Fibroblast of skin of right quadriceps (primary cell): ENCODE results near the gene IKZF2.

ENCODE experiments used
- DNase-seq: peaks from one replicate; pipeline ENCODE4 v3.0.0-alpha.2; 2013

The IKZF2 gene

DNA sequence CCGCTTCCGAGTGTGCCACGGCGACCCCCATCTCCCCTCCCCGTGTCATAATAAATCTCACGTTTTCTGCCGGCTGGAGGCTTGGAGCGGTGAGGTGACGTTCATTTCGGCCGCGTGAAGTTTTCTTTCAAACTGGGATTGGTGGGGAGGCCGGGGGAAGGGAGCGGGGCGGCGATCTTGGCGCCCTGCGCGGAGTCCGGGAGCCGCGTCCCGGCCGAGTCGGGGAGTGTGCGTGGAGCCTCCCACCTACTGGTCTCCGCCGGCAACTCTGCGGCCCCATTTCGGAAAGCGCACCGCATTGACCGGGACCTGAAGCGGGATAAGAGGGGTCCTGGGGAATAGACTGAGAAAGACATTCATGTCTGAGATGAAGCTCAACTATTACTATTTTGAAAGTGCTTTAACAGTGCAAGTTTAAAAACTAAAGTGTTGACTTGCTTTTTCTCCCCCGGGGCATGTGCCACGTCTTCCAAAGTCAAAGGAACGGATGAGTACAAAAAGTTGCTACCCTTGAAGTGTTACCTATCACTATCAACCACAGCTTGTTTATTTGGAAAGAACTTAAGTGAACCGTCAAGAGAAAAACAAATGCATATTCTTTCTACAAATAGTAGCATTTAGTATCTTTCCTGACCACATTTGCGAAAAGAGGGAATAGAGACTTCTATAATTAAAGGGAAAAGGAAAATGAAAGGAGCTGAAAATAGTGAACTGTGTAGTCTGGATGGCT, 818 bp upstream of the IKZF2 start:
- peak; percentile 53 for DNase-seq

DNA sequence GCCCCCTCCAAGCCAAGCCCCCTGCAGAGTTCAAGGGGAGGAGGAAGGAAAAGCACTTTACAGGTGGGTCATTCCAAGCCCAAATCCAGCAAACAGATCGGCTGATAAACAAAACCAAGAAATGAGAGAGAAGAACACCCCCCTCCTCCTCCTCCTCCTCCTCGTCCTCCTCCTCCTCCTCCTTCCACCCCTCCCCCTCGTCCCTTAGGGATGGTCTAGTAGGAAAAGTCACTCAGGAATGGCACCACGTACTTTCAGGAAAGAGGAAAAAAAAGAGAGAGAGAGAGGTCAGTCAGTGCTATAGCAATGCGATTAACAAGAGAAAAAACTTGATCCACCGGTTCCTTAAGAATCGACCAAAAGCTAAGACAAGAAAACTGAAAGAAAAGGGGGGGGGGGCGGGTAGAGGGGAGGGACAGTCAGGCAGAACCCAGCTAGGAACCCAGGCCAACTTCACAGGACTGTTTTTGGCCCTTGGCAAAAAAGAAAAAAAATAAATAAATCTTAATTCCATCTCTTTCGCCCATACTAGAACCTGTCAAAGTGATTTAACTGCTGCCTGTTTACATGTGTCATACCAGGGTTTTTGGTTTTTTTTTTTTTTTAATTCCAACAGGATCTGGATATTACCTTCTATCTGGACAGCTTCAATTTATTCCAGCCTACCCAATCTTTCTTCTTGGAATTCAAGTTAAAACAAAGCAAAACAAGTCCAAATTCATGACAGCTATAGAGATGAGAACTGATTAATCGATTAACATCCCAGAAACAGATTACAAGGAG, 906 bp downstream of the IKZF2 start:
- no peak for DNase-seq

DNA sequence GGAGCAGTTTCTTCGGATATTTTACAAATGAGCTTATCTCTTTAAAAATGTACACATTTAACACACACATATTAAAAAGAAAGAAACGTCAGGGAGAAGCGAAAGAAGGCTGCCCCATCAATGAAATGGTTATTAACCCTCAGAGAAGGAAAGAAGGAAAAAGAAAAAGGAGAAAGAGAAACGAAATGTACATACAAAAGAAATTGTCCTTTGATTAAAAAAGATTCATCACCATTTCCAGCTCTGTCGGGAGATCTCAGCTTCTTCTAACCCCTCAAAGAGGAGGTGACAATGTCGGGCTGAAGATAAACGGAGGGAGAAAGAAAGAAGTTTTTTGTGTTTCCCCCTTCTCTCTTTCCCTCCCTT, 1.5 kb downstream of the IKZF2 start:
- DNase-seq = no peak

DNA sequence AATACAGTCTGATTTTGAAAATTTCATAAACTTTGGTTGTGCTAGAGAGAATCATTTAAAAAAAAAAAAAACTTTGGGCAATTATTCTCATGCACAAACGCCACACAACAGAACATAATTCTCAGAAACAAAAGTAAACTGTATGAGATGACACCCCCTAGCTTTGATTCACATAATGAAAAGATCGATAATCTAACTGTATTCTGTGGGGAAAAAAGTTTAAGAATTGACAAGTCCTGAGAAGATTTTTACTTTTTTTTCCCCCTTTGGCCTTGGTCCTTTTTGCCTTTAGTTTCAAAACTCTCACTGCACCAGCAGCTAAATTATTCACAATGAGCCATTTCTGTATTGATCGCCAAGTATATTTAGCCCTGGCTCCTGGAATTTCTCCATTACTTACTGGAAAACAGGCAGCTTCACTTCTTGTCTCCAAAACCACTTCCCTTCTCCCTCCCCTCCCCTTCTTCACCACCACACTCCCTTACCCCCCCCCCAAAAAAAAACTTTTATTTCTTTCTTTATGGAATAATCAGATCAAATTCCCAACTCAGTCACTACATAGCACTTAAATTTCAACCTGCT, 2.0 kb downstream of the IKZF2 start:
- DNase-seq = no peak

DNA sequence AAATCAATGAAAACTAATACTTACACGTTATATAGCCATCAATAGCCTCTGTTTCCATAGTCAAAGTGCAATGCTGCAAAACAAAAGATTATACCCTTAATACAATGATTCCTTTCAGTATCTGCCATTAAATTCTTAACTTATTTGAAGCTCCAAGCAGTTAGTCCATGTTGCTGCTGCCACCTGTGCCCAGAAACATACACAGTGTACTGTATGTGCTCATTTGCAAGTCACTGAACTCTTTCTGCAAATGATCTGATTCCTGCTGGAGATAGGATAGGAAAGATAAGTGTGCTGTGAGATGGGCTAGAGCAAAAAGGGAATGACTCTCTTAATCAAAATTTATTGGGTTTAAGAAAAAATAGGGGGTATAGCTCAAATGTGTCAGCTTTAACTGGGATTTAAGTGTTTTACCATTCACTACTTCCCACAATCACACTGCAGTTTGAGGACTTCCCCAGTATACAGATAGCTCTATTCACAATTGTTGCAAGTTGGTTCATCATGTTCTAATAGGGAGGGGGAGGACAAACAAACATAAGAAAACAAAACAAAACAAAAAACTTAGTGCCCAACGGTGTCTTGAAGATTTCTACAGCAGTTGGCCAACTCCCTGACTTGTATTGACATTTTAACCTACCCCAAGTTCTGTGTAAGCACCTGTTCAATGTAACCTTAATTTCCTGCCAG, 2.7 kb downstream of the IKZF2 start:
- DNase-seq = no peak

DNA sequence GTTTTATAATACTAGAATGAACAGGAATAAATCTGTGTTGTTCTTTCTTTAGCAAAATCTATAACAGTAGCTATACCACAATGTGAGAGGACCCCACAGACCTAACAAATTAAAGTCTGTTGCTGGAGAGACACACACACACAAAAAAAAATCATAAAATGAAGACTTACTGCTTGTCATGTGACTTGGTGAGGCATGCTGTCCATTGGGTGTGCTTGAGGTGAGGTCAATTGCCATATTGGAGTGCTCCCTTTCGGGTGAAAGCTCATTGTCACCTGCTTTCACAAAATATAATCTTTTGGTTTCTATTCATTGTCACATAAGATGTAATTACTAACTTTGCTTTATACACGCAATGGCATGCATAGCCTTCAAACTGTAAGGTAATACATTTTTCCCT, 3.9 kb downstream of the IKZF2 start:
- DNase-seq = no peak

DNA sequence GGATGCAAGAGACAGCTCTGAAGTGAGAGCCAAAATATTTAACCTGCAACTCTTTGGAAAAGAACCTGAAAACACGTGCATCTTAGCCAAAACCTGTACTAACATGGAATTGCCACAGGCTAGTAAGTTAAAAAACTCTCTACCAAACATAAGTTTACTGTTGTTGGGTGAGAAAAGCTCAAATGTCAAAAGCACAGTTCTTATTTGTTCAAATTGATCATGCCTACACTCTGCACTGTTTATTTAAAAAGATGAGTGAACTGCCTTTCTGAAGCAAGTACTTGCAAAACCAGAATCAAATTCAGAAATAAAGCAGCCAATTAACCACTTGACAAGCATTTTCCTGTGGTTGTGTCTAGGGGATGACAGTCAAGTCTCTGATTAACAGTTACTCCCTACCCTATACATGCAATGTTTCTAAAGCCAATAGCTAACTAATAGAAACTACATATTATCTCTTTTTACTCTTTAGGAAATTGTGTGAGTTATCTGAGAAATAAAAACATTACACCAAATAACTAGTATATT, 5.6 kb downstream of the IKZF2 start:
- no peak for DNase-seq

DNA sequence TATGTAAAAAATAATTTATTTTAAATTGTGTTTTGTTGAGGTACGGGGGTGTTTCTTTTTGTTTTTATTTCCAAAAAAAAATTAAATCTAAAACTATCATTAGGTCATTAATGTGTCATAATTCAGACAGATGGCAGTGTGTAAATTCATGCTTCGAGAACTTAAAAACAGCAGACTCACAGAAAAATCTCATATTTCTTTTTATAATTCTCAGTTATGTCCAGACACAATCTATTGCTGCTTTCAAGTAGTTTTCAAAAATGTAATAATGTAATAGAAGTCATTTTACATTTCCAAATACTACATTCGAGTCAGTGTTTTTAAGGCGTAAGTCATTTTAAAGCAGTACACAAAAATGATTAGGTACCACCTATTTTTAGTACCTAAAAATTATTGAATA, 14.3 kb downstream of the IKZF2 start:
- DNase-seq = no peak

DNA sequence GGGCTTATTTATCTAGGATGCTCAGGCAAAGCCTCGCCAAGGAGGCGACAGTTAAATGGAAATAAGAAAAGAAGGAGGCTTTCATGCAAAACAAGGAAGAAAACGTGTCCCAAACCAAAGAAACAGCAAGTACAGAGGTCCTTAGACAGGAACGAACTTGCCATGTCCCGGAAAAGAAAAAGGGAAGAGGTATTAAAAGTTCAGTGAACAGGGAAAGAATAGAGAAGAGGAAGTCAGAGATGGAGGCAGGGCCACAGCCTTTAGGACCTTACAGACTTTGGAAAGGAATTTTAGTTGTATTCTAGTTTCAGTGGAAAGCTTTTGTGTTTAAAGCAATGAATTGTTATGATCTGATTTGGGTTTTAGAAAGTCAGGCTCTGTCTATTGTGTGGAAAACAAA, 22.1 kb downstream of the IKZF2 start:
- no peak for DNase-seq

DNA sequence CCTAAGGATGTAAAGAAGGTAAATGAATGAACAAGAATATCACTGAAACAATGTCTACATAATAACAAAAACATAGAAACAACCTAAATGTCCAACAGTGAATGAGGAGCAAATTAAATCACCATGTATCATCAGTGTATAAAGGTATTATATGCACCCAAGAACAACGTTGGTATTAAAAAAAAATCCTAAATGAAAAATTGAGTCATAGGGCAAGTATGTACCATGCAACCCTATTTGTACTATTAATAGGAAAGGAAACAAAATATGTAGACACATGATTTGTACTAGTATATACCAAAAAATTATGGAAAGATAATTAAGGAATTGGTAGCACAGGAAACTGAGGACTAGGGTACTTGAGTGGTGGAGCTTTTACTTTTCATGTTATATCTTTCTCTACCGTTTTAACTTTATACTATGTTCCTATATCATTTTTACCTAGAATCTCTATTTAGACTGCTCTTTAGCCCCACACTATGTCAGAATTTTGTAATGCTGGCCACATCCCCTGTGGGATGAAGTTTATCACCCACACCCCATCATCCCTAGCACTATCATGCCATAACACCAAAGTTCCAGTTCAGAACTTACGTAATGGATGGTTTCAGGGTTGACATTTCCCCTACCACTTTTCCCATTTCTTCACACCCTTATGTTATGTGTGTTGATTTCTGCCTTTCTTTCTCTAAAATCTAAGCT, 25.6 kb downstream of the IKZF2 start:
- no peak for DNase-seq

DNA sequence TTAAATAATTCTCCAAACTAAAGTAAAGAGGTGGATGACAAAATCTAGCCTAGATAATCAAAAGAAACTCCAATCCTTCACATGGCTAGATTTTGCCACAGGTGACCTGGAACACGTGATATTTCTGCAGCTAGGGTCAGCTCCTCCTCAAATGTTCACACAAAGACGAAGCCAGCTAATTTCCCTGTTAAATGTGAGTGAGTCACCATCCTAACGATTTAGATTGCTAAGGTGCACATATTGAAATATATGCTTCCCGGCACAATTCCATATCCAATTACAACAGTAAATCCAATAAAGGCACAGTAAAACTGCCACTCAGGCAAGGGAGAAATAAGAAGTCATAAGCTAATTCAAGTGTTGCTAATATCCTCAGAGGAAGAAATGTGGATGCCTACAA, 28.7 kb downstream of the IKZF2 start:
- DNase-seq = no peak

DNA sequence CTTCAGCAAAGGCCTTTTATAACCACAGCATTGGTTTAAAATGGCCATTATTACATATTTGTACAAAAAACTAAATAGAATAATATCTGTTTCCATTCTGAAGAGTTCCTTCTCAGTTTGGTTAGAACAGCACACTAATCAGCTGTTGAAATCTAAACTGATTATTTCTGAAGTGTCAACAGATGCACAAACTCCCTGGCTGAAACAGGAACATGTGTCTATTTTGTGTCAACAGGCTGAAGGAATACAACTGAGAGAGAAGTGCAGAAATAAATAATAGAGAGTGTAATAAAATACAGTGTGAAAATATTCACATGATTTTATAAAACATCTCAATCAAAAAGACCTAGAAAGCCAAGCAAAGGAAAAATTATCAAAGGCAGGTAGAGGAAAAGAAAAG, 29.7 kb downstream of the IKZF2 start:
- no peak for DNase-seq

DNA sequence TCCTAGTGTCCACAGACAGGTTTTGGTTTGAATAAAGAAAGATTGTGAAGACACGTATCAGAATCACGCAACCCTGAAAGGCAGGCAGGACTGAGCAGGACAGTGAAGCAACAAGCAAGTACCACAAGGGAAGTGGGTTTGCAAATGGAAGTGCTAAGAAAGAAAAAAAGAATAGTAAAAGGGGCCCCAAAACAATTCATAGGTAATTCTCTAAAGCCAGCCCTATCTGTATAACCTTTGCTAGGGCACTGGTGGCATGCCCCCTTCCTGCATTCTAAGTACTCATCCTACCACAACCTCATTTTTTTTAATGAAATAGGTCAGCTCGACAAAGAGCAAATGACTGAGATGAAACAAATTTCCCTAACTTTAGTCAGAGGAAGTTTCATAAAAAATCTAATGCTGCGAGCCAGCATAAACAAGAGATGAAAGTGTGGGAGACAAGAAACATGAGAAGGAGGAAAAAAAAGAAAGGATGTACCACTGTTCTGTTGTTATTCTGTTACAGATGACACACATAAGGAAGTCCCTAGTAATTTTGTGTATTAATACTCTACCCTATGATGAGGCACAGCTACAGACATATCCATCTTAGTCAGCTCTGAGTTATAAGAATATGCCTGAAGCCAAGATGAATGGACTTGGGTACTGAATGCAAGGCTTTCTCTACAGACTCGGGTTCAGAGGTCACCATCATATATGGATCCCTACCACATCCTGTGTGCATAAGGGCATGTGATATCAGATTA, 32.2 kb downstream of the IKZF2 start:
- DNase-seq = peak; percentile 26

DNA sequence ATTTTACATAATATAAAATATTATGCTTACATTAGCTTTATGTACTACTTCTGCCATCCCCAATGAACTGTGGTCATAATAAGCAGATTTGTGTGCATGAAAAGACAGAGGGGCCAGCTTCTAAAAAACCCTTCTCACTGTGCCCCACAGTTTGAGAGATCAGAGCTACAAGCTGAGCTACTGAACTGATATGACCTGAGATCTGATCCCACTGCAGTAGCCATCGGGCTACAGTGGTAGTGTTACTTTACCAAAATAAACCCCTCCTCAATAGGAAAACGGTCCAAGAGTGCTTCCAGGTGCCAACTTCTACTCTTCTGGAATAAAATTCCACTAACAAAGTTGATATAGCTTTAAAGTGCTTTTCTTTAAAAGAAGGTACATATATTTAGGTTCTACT, 43.1 kb downstream of the IKZF2 start:
- DNase-seq = no peak

DNA sequence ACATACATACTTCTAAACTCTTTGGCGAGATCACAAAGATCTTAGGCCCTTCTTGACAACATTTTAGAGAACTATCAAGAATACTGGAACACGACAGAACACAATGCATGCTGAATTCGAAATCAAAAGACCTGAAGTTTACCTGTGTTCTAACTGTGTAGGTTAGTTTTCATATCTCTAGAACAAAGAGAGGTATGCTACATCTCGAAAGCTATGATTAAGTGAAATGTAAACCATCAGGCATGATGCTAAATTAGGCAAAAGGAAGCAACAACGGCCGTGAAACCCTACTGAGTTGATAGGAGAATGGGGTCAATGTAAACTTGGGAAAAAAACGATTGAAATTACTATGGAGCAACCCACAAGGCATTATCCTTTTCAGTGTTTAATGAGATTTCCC, 43.7 kb downstream of the IKZF2 start:
- no peak for DNase-seq

DNA sequence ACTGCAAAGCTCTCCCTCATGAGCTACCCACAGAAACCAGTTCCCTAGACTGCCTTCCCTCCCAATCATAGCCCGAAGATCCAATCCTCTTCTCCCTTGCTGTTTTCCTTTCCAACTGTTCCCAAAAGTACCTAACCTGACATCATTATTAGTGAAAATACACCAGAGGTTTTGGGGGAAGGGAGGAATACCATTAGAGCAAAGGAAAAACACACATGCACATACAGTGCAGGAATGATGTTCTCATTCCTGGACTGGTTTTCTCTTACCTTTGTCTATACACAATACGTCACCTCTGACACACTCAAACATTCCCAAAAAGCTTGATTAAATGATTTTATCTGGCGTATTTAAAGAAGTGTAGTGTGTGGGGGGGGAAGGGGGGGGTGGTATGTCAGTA, 46.2 kb downstream of the IKZF2 start:
- DNase-seq = no peak

DNA sequence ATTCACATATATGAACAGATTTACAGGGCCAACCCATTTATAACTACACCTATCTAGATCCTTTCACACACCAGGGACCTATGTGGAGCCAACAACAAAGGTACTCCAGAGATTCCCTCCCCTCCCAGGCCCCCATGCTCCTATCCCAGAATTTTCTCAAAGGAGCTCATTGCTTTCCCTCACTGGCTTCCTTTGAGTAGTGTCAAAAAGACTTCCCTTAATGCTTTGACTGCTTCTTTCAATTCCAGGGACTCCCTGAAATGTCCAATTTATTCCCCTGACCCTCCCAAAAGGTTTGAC, 46.6 kb downstream of the IKZF2 start:
- no peak for DNase-seq

DNA sequence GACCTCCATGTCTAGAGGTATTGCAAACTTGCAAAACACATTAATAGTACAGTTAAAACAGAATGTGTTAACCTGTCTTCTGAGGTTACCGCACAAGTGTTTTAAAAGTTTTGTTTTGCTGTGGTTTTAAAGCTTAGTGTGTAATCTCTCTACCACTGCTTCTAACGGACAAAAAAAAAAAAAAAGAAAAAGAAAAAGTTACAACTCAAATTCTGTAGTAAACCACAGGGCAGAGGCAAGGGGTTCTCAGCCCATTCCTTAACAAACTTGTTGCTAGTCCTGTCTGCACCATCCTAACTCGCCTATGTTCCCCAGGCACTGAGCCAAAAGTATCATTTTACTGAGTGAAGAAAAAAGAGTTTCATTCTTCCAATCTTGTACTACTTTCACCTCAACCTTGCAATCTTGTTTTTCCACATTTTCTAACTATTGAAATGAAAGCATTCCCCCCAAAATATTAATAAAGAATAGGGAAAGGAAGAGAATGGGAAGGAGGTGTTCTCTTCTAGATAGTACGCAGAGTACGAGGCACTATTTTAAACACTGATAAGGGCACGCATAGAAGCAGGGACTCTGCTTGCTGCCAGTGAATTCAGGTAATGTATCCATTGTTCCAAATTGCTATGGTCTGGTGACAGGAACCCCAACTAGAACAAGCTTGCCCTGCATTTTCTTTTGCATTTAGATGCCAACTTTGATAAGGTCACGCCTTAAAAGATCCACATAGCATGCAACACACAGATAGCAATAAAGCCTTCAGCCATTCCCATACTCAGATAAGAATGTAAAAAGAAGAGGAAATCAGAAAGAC, 47.1 kb downstream of the IKZF2 start:
- DNase-seq = peak; percentile 19

DNA sequence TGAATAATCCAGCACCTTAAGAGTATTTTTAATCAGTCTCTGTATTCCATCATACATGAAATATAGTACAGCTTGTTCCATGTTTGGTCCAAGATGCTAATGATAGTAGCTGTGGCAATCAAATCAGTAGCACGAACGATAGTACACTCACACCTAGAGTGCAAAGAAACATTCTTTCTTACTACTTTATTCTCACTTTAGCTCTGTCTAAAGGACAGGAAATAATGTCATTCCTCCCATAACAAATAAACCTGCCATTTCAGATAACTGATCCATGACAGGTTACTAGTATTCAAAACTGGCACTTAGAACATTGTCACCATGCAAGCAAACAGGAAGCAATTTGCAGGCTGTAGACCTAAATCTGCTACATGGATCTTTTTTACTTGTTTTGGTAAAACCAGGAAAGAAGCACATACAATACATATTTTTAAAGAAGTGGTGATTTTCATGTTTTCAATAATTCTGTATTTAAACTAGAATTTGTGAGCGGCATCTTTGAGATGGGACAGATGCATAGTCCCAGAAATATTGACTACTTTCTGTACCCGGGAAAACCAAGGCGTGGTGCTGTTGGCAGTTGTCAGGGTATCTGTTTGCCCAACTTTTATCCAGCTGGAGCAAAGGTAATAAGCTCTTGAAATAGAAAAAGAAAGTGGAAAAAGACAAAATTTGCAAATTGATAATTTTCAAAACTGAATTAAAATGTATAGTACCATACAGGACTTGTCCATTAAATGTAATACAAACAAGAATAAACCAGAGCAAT, 49.5 kb downstream of the IKZF2 start:
- DNase-seq = no peak

DNA sequence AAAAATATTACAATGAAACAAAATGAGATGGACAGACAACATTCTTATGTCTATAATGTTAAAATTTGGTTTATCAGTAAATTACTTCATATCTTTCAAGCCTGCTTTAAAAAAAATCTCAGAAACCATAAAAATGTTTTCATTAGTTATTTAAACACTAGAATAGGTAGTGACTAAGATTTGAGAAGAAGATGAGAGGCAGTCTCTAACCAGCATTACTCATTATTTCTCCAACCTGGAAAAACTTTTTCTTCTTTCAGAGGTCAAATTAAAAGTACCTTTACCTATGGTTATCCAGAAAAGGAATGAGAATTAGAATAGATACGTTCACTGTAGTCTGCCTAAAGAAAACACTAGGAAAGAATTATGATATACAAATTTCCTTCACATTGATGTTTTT, 50.3 kb downstream of the IKZF2 start:
- DNase-seq = no peak

DNA sequence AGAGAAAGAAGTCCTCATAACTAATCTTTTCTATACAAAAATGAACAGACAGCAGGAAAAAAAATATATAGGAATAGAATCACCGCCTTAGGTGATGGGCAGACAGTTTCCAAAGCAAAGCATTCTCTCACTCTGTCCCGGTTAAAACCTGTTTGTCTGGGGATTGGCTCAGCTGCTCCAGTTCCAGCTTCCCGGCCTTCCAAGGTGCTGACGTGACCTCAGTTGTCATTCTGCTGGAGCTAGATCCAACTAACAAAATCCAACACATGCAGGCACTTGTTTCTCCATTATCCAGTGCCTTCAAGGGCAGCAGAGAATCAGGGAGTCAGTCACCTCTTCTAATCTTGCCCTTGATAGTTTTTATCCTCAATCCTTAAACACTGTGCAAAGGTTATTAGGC, 52.8 kb downstream of the IKZF2 start:
- DNase-seq = no peak
